GM18861 (cell line): ENCODE results near the gene PFKFB4.
"Not testable (repeated sequence)": the region's sequence is repeated elsewhere in the genome, so short reads cannot be mapped to it uniquely, and the experiment has no call there.

Experiments used
- ATAC-seq: cut with Tn5 transposase; IDR thresholded peaks from one replicate; pipeline ENCODE4 v1.9.1; 2021; ENCODE audit not compliant: unreplicated experiment

PFKFB4 gene

GRCh38 chr3:48502728-48503168 is 53.9 kb downstream of the PFKFB4 start:
- ATAC-seq = no peak

- no peak for ATAC-seq
These were observed 54.5 kb downstream of the PFKFB4 start for GRCh38 chr3:48502121-48502520.

- ATAC-seq = no peak
These were observed 55.4 kb downstream of the PFKFB4 start for GRCh38 chr3:48501196-48501595.

- ATAC-seq = no peak
These were observed 55.9 kb downstream of the PFKFB4 start for GRCh38 chr3:48500656-48501055.

GRCh38 chr3:48493203-48493501 is 63.5 kb downstream of the PFKFB4 start:
- ATAC-seq = no peak

- no peak for ATAC-seq
These were observed 64.0 kb downstream of the PFKFB4 start for GRCh38 chr3:48492461-48493202.

- ATAC-seq = no peak
These were observed 69.7 kb downstream of the PFKFB4 start for GRCh38 chr3:48486952-48487351.

- not testable (repeated sequence) for ATAC-seq
These were observed 73.8 kb downstream of the PFKFB4 start for GRCh38 chr3:48482822-48483221.

- not testable (repeated sequence) for ATAC-seq
These were observed 75.7 kb downstream of the PFKFB4 start for GRCh38 chr3:48480891-48481290.

GRCh38 chr3:48478626-48479555 is 77.7 kb downstream of the PFKFB4 start:
- ATAC-seq = no peak

- ATAC-seq = no peak
These were observed 78.6 kb downstream of the PFKFB4 start for GRCh38 chr3:48477959-48478520.

- no peak for ATAC-seq
These were observed 80.1 kb downstream of the PFKFB4 start for GRCh38 chr3:48476426-48477053.

GRCh38 chr3:48475188-48475587 is 81.4 kb downstream of the PFKFB4 start:
- ATAC-seq = no peak

GRCh38 chr3:48474619-48475018 is 82.0 kb downstream of the PFKFB4 start:
- ATAC-seq = no peak

GRCh38 chr3:48474031-48474430 is 82.6 kb downstream of the PFKFB4 start:
- not testable (repeated sequence) for ATAC-seq

- no peak for ATAC-seq
These were observed 83.0 kb downstream of the PFKFB4 start for GRCh38 chr3:48473617-48473952.

GRCh38 chr3:48472923-48473616 is 83.5 kb downstream of the PFKFB4 start:
- peak; percentile 70 for ATAC-seq

GRCh38 chr3:48472673-48472922 is 84.0 kb downstream of the PFKFB4 start:
- ATAC-seq = no peak

- ATAC-seq = no peak
These were observed 86.3 kb downstream of the PFKFB4 start for GRCh38 chr3:48470286-48470685.

- no peak for ATAC-seq
These were observed 87.3 kb downstream of the PFKFB4 start for GRCh38 chr3:48469046-48469915.
